GM21723 (cell line): ENCODE results near the gene RELT.

Source experiments
- ATAC-seq: cut with Tn5 transposase; IDR thresholded peaks from one replicate; pipeline ENCODE4 v1.9.1; 2021; ENCODE audit warnings: mild to moderate bottlenecking, moderate library complexity; ENCODE audit not compliant: unreplicated experiment

The RELT gene

GRCh38 chr11:73347067-73347466, 29.1 kb upstream of the RELT start:
- ATAC-seq, result no peak

GRCh38 chr11:73348838-73349237, 27.4 kb upstream of the RELT start:
- ATAC-seq, result no peak

- ATAC-seq, result no peak
Observed at GRCh38 chr11:73349633-73350032, 26.6 kb upstream of the RELT start.

- no peak for ATAC-seq
Observed at GRCh38 chr11:73350908-73351636, 25.1 kb upstream of the RELT start.

- no peak for ATAC-seq
Observed at GRCh38 chr11:73353422-73353821, 22.8 kb upstream of the RELT start.

GRCh38 chr11:73355109-73355508, 21.1 kb upstream of the RELT start:
- ATAC-seq, result no peak

GRCh38 chr11:73356979-73357860, 19.0 kb upstream of the RELT start:
- ATAC-seq, result no peak

GRCh38 chr11:73358071-73358470, 18.1 kb upstream of the RELT start:
- ATAC-seq, result no peak

GRCh38 chr11:73359341-73359740, 16.9 kb upstream of the RELT start:
- no peak for ATAC-seq

GRCh38 chr11:73359930-73360742, 16.1 kb upstream of the RELT start:
- ATAC-seq, result no peak

GRCh38 chr11:73360743-73361369, 15.3 kb upstream of the RELT start:
- ATAC-seq, result no peak

GRCh38 chr11:73361953-73362776, 14.0 kb upstream of the RELT start:
- no peak for ATAC-seq

- ATAC-seq, result no peak
Observed at GRCh38 chr11:73363147-73363546, 13.1 kb upstream of the RELT start.

- ATAC-seq, result no peak
Observed at GRCh38 chr11:73365352-73366264, 10.6 kb upstream of the RELT start.

- ATAC-seq, result no peak
Observed at GRCh38 chr11:73366265-73366610, 10.0 kb upstream of the RELT start.

GRCh38 chr11:73366953-73367352, 9.2 kb upstream of the RELT start:
- ATAC-seq, result no peak

GRCh38 chr11:73367482-73368024, 8.6 kb upstream of the RELT start:
- ATAC-seq, result no peak

GRCh38 chr11:73372375-73372993, 3.7 kb upstream of the RELT start:
- ATAC-seq, result no peak
